GM21381 (cell line): ENCODE data around the gene PLA2G6.
"Not testable (repeated sequence)": the region's sequence is repeated elsewhere in the genome, so short reads cannot be mapped to it uniquely, and the experiment has no call there.

ENCODE experiments used
- ATAC-seq: cut with Tn5 transposase; IDR thresholded peaks from one replicate; pipeline ENCODE4 v1.9.1; 2021; ENCODE audit warnings: mild to moderate bottlenecking, moderate library complexity; ENCODE audit not compliant: unreplicated experiment

Gene PLA2G6

GRCh38 chr22:38136607-38137006, 45.0 kb downstream of the PLA2G6 start:
- ATAC-seq: no peak

- no peak for ATAC-seq
Observed at GRCh38 chr22:38135133-38135706, 46.4 kb downstream of the PLA2G6 start.

- ATAC-seq: no peak
Observed at GRCh38 chr22:38133331-38133730, 48.3 kb downstream of the PLA2G6 start.

GRCh38 chr22:38132794-38133193, 48.8 kb downstream of the PLA2G6 start:
- ATAC-seq: no peak

GRCh38 chr22:38132136-38132535, 49.5 kb downstream of the PLA2G6 start:
- ATAC-seq: no peak

- ATAC-seq: no peak
Observed at GRCh38 chr22:38131399-38131798, 50.2 kb downstream of the PLA2G6 start.

GRCh38 chr22:38129856-38130255, 51.8 kb downstream of the PLA2G6 start:
- ATAC-seq: no peak

- ATAC-seq: no peak
Observed at GRCh38 chr22:38129021-38129420, 52.6 kb downstream of the PLA2G6 start.

- ATAC-seq: no peak
Observed at GRCh38 chr22:38127869-38128268, 53.8 kb downstream of the PLA2G6 start.

GRCh38 chr22:38126928-38127668, 54.5 kb downstream of the PLA2G6 start:
- ATAC-seq: no peak

- no peak for ATAC-seq
Observed at GRCh38 chr22:38125751-38126201, 55.9 kb downstream of the PLA2G6 start.

GRCh38 chr22:38125038-38125610, 56.5 kb downstream of the PLA2G6 start:
- ATAC-seq: no peak

GRCh38 chr22:38124236-38124974, 57.2 kb downstream of the PLA2G6 start:
- no peak for ATAC-seq

- no peak for ATAC-seq
Observed at GRCh38 chr22:38122616-38123015, 59.0 kb downstream of the PLA2G6 start.

GRCh38 chr22:38120359-38121110, 61.1 kb downstream of the PLA2G6 start:
- ATAC-seq: no peak

GRCh38 chr22:38118747-38119146, 62.9 kb downstream of the PLA2G6 start:
- not testable (repeated sequence) for ATAC-seq

GRCh38 chr22:38118182-38118581, 63.4 kb downstream of the PLA2G6 start:
- no peak for ATAC-seq

GRCh38 chr22:38117556-38117955, 64.1 kb downstream of the PLA2G6 start:
- not testable (repeated sequence) for ATAC-seq

- ATAC-seq: no peak
Observed at GRCh38 chr22:38115423-38116205, 66.0 kb downstream of the PLA2G6 start.
